GM21717 (cell line): ENCODE data around the gene COL9A2.

Experiments
- ATAC-seq: cut with Tn5 transposase; IDR thresholded peaks from one replicate; pipeline ENCODE4 v1.9.1; 2021; ENCODE audit warnings: mild to moderate bottlenecking, moderate library complexity; ENCODE audit not compliant: unreplicated experiment

The COL9A2 gene

GRCh38 chr1:40318970-40319621, 2.0 kb upstream of the COL9A2 start:
- ATAC-seq = no peak

GRCh38 chr1:40318476-40318875, 1.4 kb upstream of the COL9A2 start:
- ATAC-seq = no peak

GRCh38 chr1:40317394-40318074, 448 bp upstream of the COL9A2 start:
- no peak for ATAC-seq

- ATAC-seq = no peak
Observed at GRCh38 chr1:40315795-40316594, 1.1 kb downstream of the COL9A2 start.

GRCh38 chr1:40315239-40315794, 1.8 kb downstream of the COL9A2 start:
- no peak for ATAC-seq

- no peak for ATAC-seq
Observed at GRCh38 chr1:40314721-40315238, 2.3 kb downstream of the COL9A2 start.

GRCh38 chr1:40313958-40314720, 2.9 kb downstream of the COL9A2 start:
- no peak for ATAC-seq

- no peak for ATAC-seq
Observed at GRCh38 chr1:40313329-40313957, 3.6 kb downstream of the COL9A2 start.

GRCh38 chr1:40312238-40313205, 4.6 kb downstream of the COL9A2 start:
- ATAC-seq = no peak

- no peak for ATAC-seq
Observed at GRCh38 chr1:40311692-40312091, 5.4 kb downstream of the COL9A2 start.

- ATAC-seq = no peak
Observed at GRCh38 chr1:40310983-40311642, 6.0 kb downstream of the COL9A2 start.

- no peak for ATAC-seq
Observed at GRCh38 chr1:40310129-40310461, 7.0 kb downstream of the COL9A2 start.

- no peak for ATAC-seq
Observed at GRCh38 chr1:40309374-40310128, 7.5 kb downstream of the COL9A2 start.

GRCh38 chr1:40308036-40308727, 8.9 kb downstream of the COL9A2 start:
- ATAC-seq = no peak

- ATAC-seq = no peak
Observed at GRCh38 chr1:40307186-40307585, 9.9 kb downstream of the COL9A2 start.

GRCh38 chr1:40306296-40306695, 10.8 kb downstream of the COL9A2 start:
- ATAC-seq = no peak

GRCh38 chr1:40305871-40306270, 11.2 kb downstream of the COL9A2 start:
- no peak for ATAC-seq
